DLD1 (cell line): ENCODE results near the gene OR13C5.

Experiments
- in situ Hi-C: cut with HindIII; loops from 2 replicates; pipeline ENCODE4 v1.10.0; 2017; ENCODE audit warnings: low sequenced_read_pairs

The OR13C5 gene

DNA sequence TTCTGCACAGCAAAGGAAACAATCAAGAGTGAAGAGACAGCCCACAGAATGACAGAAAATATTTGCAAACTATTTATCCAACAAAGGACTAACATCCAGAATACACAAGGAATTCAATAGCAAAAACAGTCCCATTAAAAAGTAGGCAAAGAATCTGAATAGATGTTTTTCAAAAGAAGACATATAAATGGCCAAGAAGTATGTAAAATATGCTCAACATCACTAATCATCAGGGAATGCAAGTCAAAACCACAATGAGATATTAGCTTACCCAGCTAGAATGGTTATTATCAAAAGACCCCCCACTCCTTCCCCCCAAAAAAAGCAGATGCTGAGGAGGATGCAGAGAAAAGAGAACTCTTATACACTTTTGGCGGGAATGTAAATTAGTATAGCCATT lies 43.7 kb downstream of the OR13C5 start:
- in situ Hi-C loops: no loop called here

DNA sequence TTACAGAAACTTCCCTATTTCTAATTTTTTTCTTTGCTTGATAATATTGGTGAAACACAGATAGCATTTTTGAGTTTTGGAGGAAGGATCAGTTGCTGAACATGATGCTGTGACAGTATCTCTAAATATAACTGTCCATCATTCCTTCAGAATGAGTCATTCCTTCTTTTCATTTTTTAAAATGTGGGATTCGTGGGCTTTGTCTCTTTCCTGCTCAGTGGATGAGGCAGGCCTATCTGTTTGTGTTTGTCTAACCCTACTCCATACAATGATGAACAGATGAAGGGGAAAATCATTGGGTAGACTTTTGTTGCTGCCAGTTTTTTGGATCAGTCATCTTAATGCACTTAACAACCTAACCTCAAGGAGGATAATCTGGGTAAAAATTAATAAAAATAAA lies 46.0 kb downstream of the OR13C5 start:
- in situ Hi-C loops: no loop called here
